Stimulated activated naive CD8-positive, alpha-beta T cell treated with anti-CD3 and anti-CD28 coated beads, Interleukin-15, amount 100 ng/mL, for 72 hours (primary cell): ENCODE measurements around the gene VARS1.
"Not testable (repeated sequence)": the region's sequence is repeated elsewhere in the genome, so short reads cannot be mapped to it uniquely, and the experiment has no call there.

ENCODE experiments used
- ATAC-seq: fragments of 150-1000 bp; cut with Tn5 transposase; 2 replicates; pipeline ENCODE4 v1.10.0; 2021; ENCODE audit warnings: mild to moderate bottlenecking, moderate library complexity
- DNase-seq, 2 donors: peaks; one replicate each; pipeline ENCODE4 v3.0.0; 2021 to 2022
- H3K27ac Mint-ChIP-seq, 2 donors: one replicate each; pipeline ENCODE4 v1.8.0; 2022; ENCODE audit warnings: mild to moderate bottlenecking in 2 of 2, mixed read lengths in 2 of 2, moderate library complexity in 2 of 2
- H3K27me3 Mint-ChIP-seq: one replicate; pipeline ENCODE4 v1.8.0; 2022; ENCODE audit warnings: mixed read lengths
- H3K4me1 Mint-ChIP-seq: one replicate; pipeline ENCODE4 v1.8.0; 2022; ENCODE audit warnings: mild to moderate bottlenecking, mixed read lengths
- H3K4me3 Mint-ChIP-seq, 2 donors: one replicate each; pipeline ENCODE4 v1.8.0; 2022; ENCODE audit warnings: mild to moderate bottlenecking in 2 of 2, mixed read lengths in 2 of 2, moderate library complexity in 1 of 2
- H3K9me3 Mint-ChIP-seq, 2 donors: one replicate each; pipeline ENCODE4 v1.8.0; 2022; ENCODE audit warnings: mixed read lengths in 2 of 2

VARS1 gene

GRCh38 chr6:31811645-31812044 is 16.1 kb upstream of the VARS1 start:
- no peak overlapping the region for H3K4me3 Mint-ChIP-seq
- peaks cover 31% of the 10 kb centered on the region for H3K4me1 Mint-ChIP-seq
- DNase-seq (no peak), ATAC-seq (no peak)
- H3K27me3 Mint-ChIP-seq: no peaks in the 10 kb centered on the region
- H3K9me3 Mint-ChIP-seq: no peaks in the 10 kb centered on the region
- no peak overlapping the region for H3K27ac Mint-ChIP-seq

GRCh38 chr6:31808599-31808998 is 13.0 kb upstream of the VARS1 start:
- peaks cover 35% of the 10 kb centered on the region for H3K4me1 Mint-ChIP-seq
- not testable (repeated sequence) for DNase-seq, H3K9me3 Mint-ChIP-seq, H3K4me3 Mint-ChIP-seq, ATAC-seq, H3K27me3 Mint-ChIP-seq, H3K27ac Mint-ChIP-seq

- Mint-ChIP-seq H3K27ac (peak within 1 kb of the TSS; percentile 91 to 99), H3K27me3 (no peaks in the 10 kb centered on the region), H3K4me3 (peak within 1 kb of the TSS; percentile 98 to 99), H3K4me1 (peaks cover 28% of the 10 kb centered on the region), H3K9me3 (no peaks in the 10 kb centered on the region)
- ATAC-seq (peak; percentile 98), DNase-seq (peak; percentile 97 to 98)
These were observed 11.1 kb upstream of the VARS1 start, which contains the start of gene LSM2 for GRCh38 chr6:31806470-31807272. Gene LSM2, minus strand, starts transcription at chr6:31806966. Its CDS starts 209 bp downstream, at chr6:31806757.

GRCh38 chr6:31805939-31806469 is 10.5 kb upstream of the VARS1 start:
- peak; percentile 57 for ATAC-seq
- DNase-seq: no peak
- Mint-ChIP-seq H3K27ac (peak overlapping the region; percentile 91 to 99), H3K4me3 (peak overlapping the region; percentile 98 to 99), H3K4me1 (peaks cover 32% of the 10 kb centered on the region), H3K9me3 (no peaks in the 10 kb centered on the region), H3K27me3 (no peaks in the 10 kb centered on the region)

GRCh38 chr6:31801031-31801927 is 5.7 kb upstream of the VARS1 start:
- peaks cover 46% of the 10 kb centered on the region for H3K4me1 Mint-ChIP-seq
- ATAC-seq, H3K27ac Mint-ChIP-seq: not testable (repeated sequence)

GRCh38 chr6:31799781-31800180 is 4.2 kb upstream of the VARS1 start:
- Mint-ChIP-seq H3K4me1 (peaks cover 36% of the 10 kb centered on the region), H3K9me3 (no peaks in the 10 kb centered on the region), H3K4me3 (no peak overlapping the region), H3K27ac (no peak overlapping the region), H3K27me3 (no peaks in the 10 kb centered on the region)
- no peak for DNase-seq
- ATAC-seq: no peak

More at GRCh38 chr6:31801031-31801927, 5.7 kb upstream of the VARS1 start:
- DNase-seq, H3K4me3 Mint-ChIP-seq, H3K27me3 Mint-ChIP-seq, H3K9me3 Mint-ChIP-seq: not testable (repeated sequence)

GRCh38 chr6:31797588-31797987 is 2.0 kb upstream of the VARS1 start:
- Mint-ChIP-seq H3K4me3 (peak overlapping the region; percentile 5 to 25), H3K27me3 (no peaks in the 10 kb centered on the region), H3K9me3 (no peaks in the 10 kb centered on the region), H3K27ac (peak overlapping the region in 1 of 2 donors; percentile 81), H3K4me1 (peaks cover 48% of the 10 kb centered on the region)
- DNase-seq (no peak), ATAC-seq (no peak)

- no peak for ATAC-seq
- H3K27me3 Mint-ChIP-seq: no peaks in the 10 kb centered on the region
- no peaks in the 10 kb centered on the region for H3K9me3 Mint-ChIP-seq
- peak overlapping the region in 1 of 2 donors; percentile 20 for H3K27ac Mint-ChIP-seq
- peaks cover 54% of the 10 kb centered on the region for H3K4me1 Mint-ChIP-seq
- no peak for DNase-seq
- peak overlapping the region in 1 of 2 donors; percentile 54 for H3K4me3 Mint-ChIP-seq
These were observed 1.4 kb upstream of the VARS1 start for GRCh38 chr6:31796993-31797385.

- DNase-seq: peak in 1 of 2 donors; percentile 48
- ATAC-seq: peak; percentile 46
- no peaks in the 10 kb centered on the region for H3K9me3 Mint-ChIP-seq
- H3K4me1 Mint-ChIP-seq: peaks cover 59% of the 10 kb centered on the region
- peak overlapping the region; percentile 93 to 97 for H3K4me3 Mint-ChIP-seq
- H3K27ac Mint-ChIP-seq: peak overlapping the region; percentile 97 to 99
- no peaks in the 10 kb centered on the region for H3K27me3 Mint-ChIP-seq
These were observed 511 bp downstream of the VARS1 start for GRCh38 chr6:31794866-31795615.

- ATAC-seq (no peak), DNase-seq (no peak)
- Mint-ChIP-seq H3K4me3 (peak overlapping the region; percentile 93 to 97), H3K27ac (peak overlapping the region; percentile 92 to 99), H3K9me3 (no peaks in the 10 kb centered on the region), H3K27me3 (no peaks in the 10 kb centered on the region), H3K4me1 (peaks cover 59% of the 10 kb centered on the region)
These were observed 1.2 kb downstream of the VARS1 start for GRCh38 chr6:31794294-31794865.

- not testable (repeated sequence) for DNase-seq, H3K27me3 Mint-ChIP-seq, H3K9me3 Mint-ChIP-seq, ATAC-seq
- Mint-ChIP-seq H3K4me1 (peaks cover 58% of the 10 kb centered on the region), H3K4me3 (peak overlapping the region; percentile 93 to 97), H3K27ac (peak overlapping the region; percentile 14 to 84)
These were observed 1.7 kb downstream of the VARS1 start for GRCh38 chr6:31793927-31794245.

- DNase-seq (no peak), ATAC-seq (no peak)
- Mint-ChIP-seq H3K4me3 (peak overlapping the region; percentile 48 to 93), H3K9me3 (no peaks in the 10 kb centered on the region), H3K27ac (no peak overlapping the region), H3K27me3 (no peaks in the 10 kb centered on the region), H3K4me1 (peaks cover 47% of the 10 kb centered on the region)
These were observed 2.8 kb downstream of the VARS1 start for GRCh38 chr6:31792761-31793171.

- H3K27me3 Mint-ChIP-seq: no peaks in the 10 kb centered on the region
- H3K4me1 Mint-ChIP-seq: peaks cover 39% of the 10 kb centered on the region
- H3K4me3 Mint-ChIP-seq: no peak overlapping the region
- H3K27ac Mint-ChIP-seq: no peak overlapping the region
- H3K9me3 Mint-ChIP-seq: no peaks in the 10 kb centered on the region
- DNase-seq (no peak), ATAC-seq (no peak)
These were observed 3.5 kb downstream of the VARS1 start for GRCh38 chr6:31792090-31792374.

GRCh38 chr6:31791324-31792089 is 4.0 kb downstream of the VARS1 start:
- Mint-ChIP-seq H3K9me3 (no peaks in the 10 kb centered on the region), H3K27me3 (no peaks in the 10 kb centered on the region), H3K27ac (peak overlapping the region in 1 of 2 donors; percentile 23), H3K4me1 (peaks cover 35% of the 10 kb centered on the region), H3K4me3 (no peak overlapping the region)
- DNase-seq (no peak), ATAC-seq (no peak)
